ENCODE data around the gene IGF1R.

DNA sequence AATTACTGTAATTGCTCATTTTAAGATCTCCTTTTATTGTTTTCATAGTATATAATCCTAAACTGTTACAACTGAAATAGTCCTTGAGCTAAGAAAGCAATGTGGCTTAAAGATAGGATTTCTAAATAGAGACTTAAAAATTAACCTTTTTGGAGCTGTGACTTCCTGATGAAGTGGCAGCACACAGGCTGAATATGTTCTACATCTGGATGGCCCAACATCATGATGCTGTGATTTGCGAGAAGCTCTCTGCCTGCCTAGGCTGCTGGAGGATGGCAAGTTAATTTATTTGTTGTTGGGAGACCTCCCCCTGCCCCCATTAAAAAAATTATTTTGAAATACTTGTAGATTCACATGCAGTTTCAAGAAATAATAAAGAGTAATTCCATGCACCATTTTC is 134.5 kb downstream of the IGF1R start:
- TF ChIP-seq, protein P1, sequence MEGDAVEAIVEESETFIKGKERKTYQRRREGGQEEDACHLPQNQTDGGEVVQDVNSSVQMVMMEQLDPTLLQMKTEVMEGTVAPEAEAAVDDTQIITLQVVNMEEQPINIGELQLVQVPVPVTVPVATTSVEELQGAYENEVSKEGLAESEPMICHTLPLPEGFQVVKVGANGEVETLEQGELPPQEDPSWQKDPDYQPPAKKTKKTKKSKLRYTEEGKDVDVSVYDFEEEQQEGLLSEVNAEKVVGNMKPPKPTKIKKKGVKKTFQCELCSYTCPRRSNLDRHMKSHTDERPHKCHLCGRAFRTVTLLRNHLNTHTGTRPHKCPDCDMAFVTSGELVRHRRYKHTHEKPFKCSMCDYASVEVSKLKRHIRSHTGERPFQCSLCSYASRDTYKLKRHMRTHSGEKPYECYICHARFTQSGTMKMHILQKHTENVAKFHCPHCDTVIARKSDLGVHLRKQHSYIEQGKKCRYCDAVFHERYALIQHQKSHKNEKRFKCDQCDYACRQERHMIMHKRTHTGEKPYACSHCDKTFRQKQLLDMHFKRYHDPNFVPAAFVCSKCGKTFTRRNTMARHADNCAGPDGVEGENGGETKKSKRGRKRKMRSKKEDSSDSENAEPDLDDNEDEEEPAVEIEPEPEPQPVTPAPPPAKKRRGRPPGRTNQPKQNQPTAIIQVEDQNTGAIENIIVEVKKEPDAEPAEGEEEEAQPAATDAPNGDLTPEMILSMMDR (IDR thresholded peaks at IDR 0.05) = no peak
- TF ChIP-seq POLR2A (IDR thresholded peaks at IDR 0.05) (no peak), POLR2AphosphoS5 (IDR thresholded peaks at IDR 0.05) (no peak)
